WERI-Rb-1 (cell line): ENCODE measurements around the gene ZSWIM9.
A peak's percentile ranks its signal among the peaks of the same experiment; 100 is the strongest.

Experiments
- DNase-seq: peaks from one replicate; pipeline ENCODE4 v3.0.0-alpha.2; 2020
- H3K27ac ChIP-seq: fragments of 250-450 bp; sonication (Bioruptor Pico); 2 replicates; pipeline ENCODE4 v1.5.1; 2020; ENCODE audit warnings: mild to moderate bottlenecking, moderate library complexity
- H3K27me3 ChIP-seq: fragments of 250-450 bp; sonication (Bioruptor Pico); 2 replicates; pipeline ENCODE4 v1.5.1; 2021; ENCODE audit warnings: mild to moderate bottlenecking, low read depth, moderate library complexity; ENCODE audit not compliant: insufficient read depth, severe bottlenecking
- H3K36me3 ChIP-seq: fragments of 250-450 bp; sonication (Bioruptor Pico); 2 replicates; pipeline ENCODE4 v1.5.1; 2020; ENCODE audit warnings: mild to moderate bottlenecking, moderate library complexity
- H3K4me3 ChIP-seq: 2 replicates; pipeline ENCODE4 v1.5.1; 2011; ENCODE audit warnings: low read depth, mild to moderate bottlenecking, control low read depth, low read length
- H3K9me3 ChIP-seq: fragments of 250-450 bp; sonication (Bioruptor Pico); 2 replicates; pipeline ENCODE4 v1.5.1; 2021; ENCODE audit warnings: mild to moderate bottlenecking, moderate library complexity; ENCODE audit not compliant: severe bottlenecking
- CTCF ChIP-seq: IDR thresholded peaks from 2 replicates; pipeline ENCODE4 v1.5.1; 2011; ENCODE audit warnings: low read depth, mild to moderate bottlenecking, control low read depth, inconsistent platforms, low read length

Gene ZSWIM9

GRCh38 chr19:48168689-48169088 is 1.8 kb upstream of the ZSWIM9 start:
- no peak overlapping the region for H3K4me3 ChIP-seq
- no peaks in the 10 kb centered on the region for H3K9me3 ChIP-seq
- no peaks in the 10 kb centered on the region for H3K27me3 ChIP-seq
- no peak overlapping the region for H3K27ac ChIP-seq
- TF ChIP-seq CTCF: no peak
- DNase-seq: no peak
- H3K36me3 ChIP-seq: peaks cover 37% of the 10 kb centered on the region

- H3K9me3 ChIP-seq: no peaks in the 10 kb centered on the region
- peak overlapping the region; percentile 99 for H3K27ac ChIP-seq
- peak; percentile 82 for DNase-seq
- H3K27me3 ChIP-seq: no peaks in the 10 kb centered on the region
- TF ChIP-seq CTCF: no peak
- H3K4me3 ChIP-seq: peak overlapping the region; percentile 70
- peaks cover 39% of the 10 kb centered on the region for H3K36me3 ChIP-seq
Measured at GRCh38 chr19:48169578-48169938, 922 bp upstream of the ZSWIM9 start.

- H3K4me3 ChIP-seq: peak overlapping the region; percentile 70
- no peak for TF ChIP-seq CTCF
- H3K27me3 ChIP-seq: no peaks in the 10 kb centered on the region
- no peak for DNase-seq
- H3K27ac ChIP-seq: peak overlapping the region; percentile 99
- no peaks in the 10 kb centered on the region for H3K9me3 ChIP-seq
- H3K36me3 ChIP-seq: peaks cover 37% of the 10 kb centered on the region
Measured at GRCh38 chr19:48170817-48171347, 402 bp downstream of the ZSWIM9 start.

- Histone ChIP-seq H3K27ac (no peak overlapping the region), H3K9me3 (no peaks in the 10 kb centered on the region), H3K27me3 (no peaks in the 10 kb centered on the region), H3K4me3 (no peak overlapping the region), H3K36me3 (peaks cover 43% of the 10 kb centered on the region)
- DNase-seq: no peak
- TF ChIP-seq CTCF: no peak
Measured at GRCh38 chr19:48171710-48172109, 1.2 kb downstream of the ZSWIM9 start.

GRCh38 chr19:48174445-48175030 is 4.1 kb downstream of the ZSWIM9 start:
- Histone ChIP-seq H3K36me3 (peaks cover 39% of the 10 kb centered on the region), H3K4me3 (no peak overlapping the region), H3K27ac (no peak overlapping the region), H3K9me3 (no peaks in the 10 kb centered on the region), H3K27me3 (no peaks in the 10 kb centered on the region)
- no peak for TF ChIP-seq CTCF
- DNase-seq: no peak

GRCh38 chr19:48175578-48175977 is 5.1 kb downstream of the ZSWIM9 start:
- Histone ChIP-seq H3K36me3 (peaks cover 35% of the 10 kb centered on the region), H3K9me3 (no peaks in the 10 kb centered on the region), H3K4me3 (no peak overlapping the region), H3K27ac (no peak overlapping the region), H3K27me3 (no peaks in the 10 kb centered on the region)
- no peak for DNase-seq
- no peak for TF ChIP-seq CTCF
